ENCODE measurements around the gene GPBAR1. TPM values are rescaled to one million over a fixed set of nuclear protein-coding genes. Genes with fewer than 3 reads are reported as not detected.
A peak's percentile ranks its signal among the peaks of the same experiment; 100 is the strongest.
"Not testable (repeated sequence)": the region's sequence is repeated elsewhere in the genome, so short reads cannot be mapped to it uniquely, and the experiment has no call there.

The GPBAR1 gene
- total and polyA plus RNA-seq, 5 donors from 2014 or later, result 1.2 TPM; not detected in 4

DNA sequence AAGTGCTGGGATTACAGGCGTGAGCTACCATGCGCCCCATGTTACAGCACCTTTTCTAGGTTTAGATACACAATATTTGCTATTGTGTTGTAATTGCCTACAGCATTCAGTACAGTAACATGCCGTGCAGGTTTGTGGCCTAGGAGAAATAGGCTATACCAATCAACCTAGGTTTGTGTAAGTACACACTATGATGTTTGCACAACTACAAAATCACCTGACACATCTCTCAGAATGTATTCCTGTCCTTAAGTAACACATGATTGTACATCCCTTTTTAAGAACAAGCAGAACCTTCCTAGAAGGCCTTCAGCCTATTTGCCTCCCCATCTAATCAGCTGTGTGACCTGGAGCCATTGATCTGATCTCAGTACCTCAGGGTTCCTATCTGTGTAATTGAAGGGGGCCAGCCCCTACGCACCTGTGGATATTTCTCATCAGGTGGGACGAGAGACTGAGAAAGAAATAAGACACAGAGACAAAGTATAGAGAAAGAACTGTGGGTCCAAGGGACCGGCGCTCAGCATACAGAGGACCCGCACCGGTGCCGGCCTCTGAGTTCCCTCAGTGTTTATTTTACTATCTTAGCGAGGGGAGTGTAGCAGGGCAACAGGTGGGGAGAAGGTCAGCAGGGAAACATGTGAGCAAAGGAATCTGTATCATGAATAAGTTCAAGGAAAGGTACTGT lies 50.2 kb downstream of the GPBAR1 start:
- Mint-ChIP-seq H3K4me3 (no peak overlapping the region), H3K4me1 (peaks cover 5 to 7% (median 6%) of the 10 kb centered on the region in 4 donors), H3K9me3 (no peaks in the 10 kb centered on the region), H3K27me3 (peaks cover under 1% of the 10 kb centered on the region), H3K36me3 (no peaks in the 10 kb centered on the region), H3K27ac (peak overlapping the region in 2 of 3 donors; percentile 17 to 72)
- Histone ChIP-seq H3K27ac (ENCODE audit: insufficient read depth, low read length, poor library complexity, severe bottlenecking) (no peak overlapping the region), H3K9me3 (ENCODE audit: control insufficient read depth in 2 of 2, low read length in 2 of 2) (no peaks in the 10 kb centered on the region), H3K4me3 (ENCODE audit: low read depth, low read length) (no peak overlapping the region), H3K36me3 (ENCODE audit: control insufficient read depth, insufficient read depth, low read length) (no peaks in the 10 kb centered on the region), H3K27me3 (ENCODE audit: control insufficient read depth, insufficient read depth, low read length) (no peaks in the 10 kb centered on the region), H3K4me1 (ENCODE audit: control insufficient read depth, insufficient read depth, low read length, poor library complexity, severe bottlenecking) (peaks cover 3% of the 10 kb centered on the region)
- DNase-seq (no peak), ATAC-seq (ENCODE audit: low read depth in 2 of 2) (no peak)

DNA sequence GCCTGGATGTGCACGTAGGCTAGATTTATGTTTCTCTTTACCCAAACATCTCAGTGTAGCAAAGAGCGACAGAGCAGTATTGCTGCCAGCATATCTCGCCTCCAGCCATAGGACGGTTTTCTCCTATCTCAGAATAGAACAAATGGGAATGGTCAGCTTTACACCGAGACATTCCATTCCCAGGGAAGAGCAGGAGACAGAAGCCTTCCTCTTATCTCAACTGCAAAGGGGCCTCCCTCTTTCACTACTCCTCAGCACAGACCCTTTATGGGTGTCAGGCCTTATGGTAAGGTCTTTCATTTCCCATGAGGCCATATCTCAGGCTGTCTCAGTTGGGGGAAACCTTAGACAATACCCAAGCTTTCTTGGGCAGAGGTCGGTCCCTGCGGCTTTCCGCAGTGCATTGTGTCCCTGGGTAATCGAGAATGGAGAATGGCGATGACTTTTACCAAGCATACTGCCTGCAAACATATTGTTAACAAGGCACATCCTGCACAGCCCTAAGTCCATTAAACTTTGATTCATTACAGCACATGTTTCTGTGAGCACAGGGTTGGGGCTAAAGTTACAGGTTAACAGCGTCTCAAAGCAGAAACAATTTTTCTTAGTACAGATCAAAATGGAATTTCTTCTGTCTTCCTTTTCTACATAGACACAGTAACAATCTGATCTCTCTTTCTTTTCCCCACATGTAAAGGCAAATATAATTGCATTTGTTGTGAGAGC lies 50.9 kb downstream of the GPBAR1 start:
- H3K9me3 Mint-ChIP-seq; ATAC-seq (ENCODE audit: low read depth in 2 of 2); H3K36me3 Mint-ChIP-seq; H3K36me3 ChIP-seq (ENCODE audit: control insufficient read depth, insufficient read depth, low read length); DNase-seq; H3K9me3 ChIP-seq (ENCODE audit: control insufficient read depth in 2 of 2, low read length in 2 of 2); H3K27me3 ChIP-seq (ENCODE audit: control insufficient read depth, insufficient read depth, low read length); H3K4me3 Mint-ChIP-seq; H3K4me3 ChIP-seq (ENCODE audit: low read depth, low read length); H3K27me3 Mint-ChIP-seq; H3K27ac ChIP-seq (ENCODE audit: insufficient read depth, low read length, poor library complexity, severe bottlenecking): not testable (repeated sequence)
- Mint-ChIP-seq H3K4me1 (peaks cover 6 to 13% (median 11%) of the 10 kb centered on the region in 4 donors), H3K27ac (peak overlapping the region in 2 of 3 donors; percentile 17 to 72)
- H3K4me1 ChIP-seq (ENCODE audit: control insufficient read depth, insufficient read depth, low read length, poor library complexity, severe bottlenecking), result peaks cover 10% of the 10 kb centered on the region

DNA sequence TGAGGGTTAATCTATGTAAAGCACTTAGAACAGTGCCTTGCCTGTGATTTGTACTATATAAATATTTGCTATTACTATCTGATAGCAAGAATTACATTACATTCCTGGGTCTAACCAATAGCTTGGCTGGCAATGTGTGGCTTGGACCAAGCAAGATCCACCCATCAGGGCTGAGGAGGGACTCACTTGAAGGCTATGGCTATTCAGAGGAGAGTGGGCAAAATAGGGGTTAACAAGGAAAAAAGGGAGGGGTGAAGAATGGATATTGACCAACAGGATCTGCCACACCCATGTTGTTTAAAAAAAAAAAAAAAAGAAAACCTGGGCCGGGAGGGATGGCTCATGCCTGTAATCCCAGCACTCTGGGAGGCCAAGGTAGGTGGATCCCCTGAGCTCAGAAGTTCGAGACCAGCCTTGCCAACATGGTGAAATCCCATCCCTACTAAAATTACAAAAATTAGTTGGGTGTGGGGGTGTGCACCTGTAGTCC lies 51.5 kb downstream of the GPBAR1 start:
- H3K4me3 Mint-ChIP-seq, result no peak overlapping the region
- Histone ChIP-seq H3K27ac (ENCODE audit: insufficient read depth, low read length, poor library complexity, severe bottlenecking) (no peak overlapping the region), H3K4me3 (ENCODE audit: low read depth, low read length) (no peak overlapping the region), H3K27me3 (ENCODE audit: control insufficient read depth, insufficient read depth, low read length) (no peaks in the 10 kb centered on the region), H3K36me3 (ENCODE audit: control insufficient read depth, insufficient read depth, low read length) (no peaks in the 10 kb centered on the region), H3K4me1 (ENCODE audit: control insufficient read depth, insufficient read depth, low read length, poor library complexity, severe bottlenecking) (peaks cover 16% of the 10 kb centered on the region), H3K9me3 (ENCODE audit: control insufficient read depth in 2 of 2, low read length in 2 of 2) (no peaks in the 10 kb centered on the region)
- no peak for ATAC-seq (ENCODE audit: low read depth in 2 of 2)
- DNase-seq, result no peak
- peaks cover 0 to 2% (median 0%) of the 10 kb centered on the region in 7 donors for H3K9me3 Mint-ChIP-seq
- H3K36me3 Mint-ChIP-seq, result peaks cover 3% of the 10 kb centered on the region
- no peaks in the 10 kb centered on the region for H3K27me3 Mint-ChIP-seq
- peak overlapping the region in 1 of 3 donors; percentile 72 for H3K27ac Mint-ChIP-seq
- peaks cover 6 to 19% (median 17%) of the 10 kb centered on the region in 4 donors for H3K4me1 Mint-ChIP-seq

DNA sequence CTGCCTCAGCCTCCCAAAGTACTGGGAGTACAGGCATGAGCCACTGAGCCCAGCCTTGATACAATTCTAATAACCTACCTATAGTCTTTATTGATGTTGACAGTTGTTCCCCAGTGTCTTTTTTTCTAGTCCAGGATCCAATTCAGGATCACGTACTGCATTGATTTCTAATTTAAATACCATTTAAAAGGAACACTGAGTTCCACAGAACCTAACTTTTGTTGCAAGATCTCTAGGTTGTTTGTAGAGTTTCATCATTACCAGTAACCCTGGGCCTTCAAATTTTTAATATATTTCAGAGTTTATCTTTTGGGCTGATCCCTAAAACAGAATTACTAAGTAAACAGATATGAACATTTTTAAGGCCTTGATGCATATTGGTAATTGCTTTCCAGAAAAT lies 52.5 kb downstream of the GPBAR1 start:
- H3K36me3 ChIP-seq (ENCODE audit: control insufficient read depth, insufficient read depth, low read length), result no peaks in the 10 kb centered on the region
- peaks cover 0 to 2% (median 0%) of the 10 kb centered on the region in 7 donors for H3K9me3 Mint-ChIP-seq
- H3K27ac Mint-ChIP-seq, result no peak overlapping the region
- DNase-seq, result no peak
- H3K36me3 Mint-ChIP-seq, result peaks cover 7% of the 10 kb centered on the region
- H3K9me3 ChIP-seq (ENCODE audit: control insufficient read depth in 2 of 2, low read length in 2 of 2), result no peaks in the 10 kb centered on the region
- H3K27me3 ChIP-seq (ENCODE audit: control insufficient read depth, insufficient read depth, low read length), result no peaks in the 10 kb centered on the region
- H3K4me3 Mint-ChIP-seq, result no peak overlapping the region
- H3K27me3 Mint-ChIP-seq, result no peaks in the 10 kb centered on the region
- ATAC-seq (ENCODE audit: low read depth in 2 of 2), result no peak
- no peak overlapping the region for H3K27ac ChIP-seq (ENCODE audit: insufficient read depth, low read length, poor library complexity, severe bottlenecking)
- H3K4me3 ChIP-seq (ENCODE audit: low read depth, low read length), result no peak overlapping the region
- peaks cover 21% of the 10 kb centered on the region for H3K4me1 ChIP-seq (ENCODE audit: control insufficient read depth, insufficient read depth, low read length, poor library complexity, severe bottlenecking)
- H3K4me1 Mint-ChIP-seq, result peaks cover 6 to 29% (median 24%) of the 10 kb centered on the region in 4 donors

Other genes starting within 250 kb of the GPBAR1 start
- 2.1 TPM for gene RUFY4, start 191.8 kb upstream of the GPBAR1 start, total RNA-seq
- gene RUFY4, start 191.8 kb upstream of the GPBAR1 start, polyA plus RNA-seq, result under 1 TPM in 1 of 4 donors, not detected in 3; 0.15 TPM
- not detected for gene CXCR2, start 135.0 kb upstream of the GPBAR1 start, total RNA-seq
- gene CXCR2, start 135.0 kb upstream of the GPBAR1 start, polyA plus RNA-seq, result not detected
- not detected for gene CXCR1, start 94.1 kb upstream of the GPBAR1 start, total RNA-seq
- under 1 TPM; 0.08 to 0.94 (median 0.46) TPM for gene CXCR1, start 94.1 kb upstream of the GPBAR1 start, polyA plus RNA-seq
- gene ARPC2, start 43.8 kb upstream of the GPBAR1 start, total RNA-seq, result 540 TPM
- gene ARPC2, start 43.8 kb upstream of the GPBAR1 start, polyA plus RNA-seq, result 1,000 to 10,000 TPM in 2 of 4 donors, 100 to 1,000 TPM in 2; 741 to 1,050 (median 910) TPM
- 55.8 TPM for gene AAMP, start 9.1 kb downstream of the GPBAR1 start, total RNA-seq
- 10 to 100 TPM; 84.8 to 92.2 (median 87.8) TPM for gene AAMP, start 9.1 kb downstream of the GPBAR1 start, polyA plus RNA-seq
- gene PNKD, start 9.5 kb downstream of the GPBAR1 start, total RNA-seq, result 21.9 TPM
- 100 to 1,000 TPM in 1 of 4 donors, 10 to 100 TPM in 3; 96.2 to 107 (median 98.8) TPM for gene PNKD, start 9.5 kb downstream of the GPBAR1 start, polyA plus RNA-seq
- gene TMBIM1, start 31.5 kb downstream of the GPBAR1 start, total RNA-seq, result 96.4 TPM
- 100 to 1,000 TPM; 161 to 180 (median 162) TPM for gene TMBIM1, start 31.5 kb downstream of the GPBAR1 start, polyA plus RNA-seq
- gene CATIP, start 95.8 kb downstream of the GPBAR1 start, total RNA-seq, result not detected
- gene CATIP, start 95.8 kb downstream of the GPBAR1 start, polyA plus RNA-seq, result not detected
- 0.54 TPM for gene SLC11A1, start 121.3 kb downstream of the GPBAR1 start, total RNA-seq
- gene SLC11A1, start 121.3 kb downstream of the GPBAR1 start, polyA plus RNA-seq, result 1 to 10 TPM in 1 of 4 donors, under 1 TPM in 3; 0.47 to 1.4 (median 0.87) TPM
- gene CTDSP1, start 138.9 kb downstream of the GPBAR1 start, total RNA-seq, result 146 TPM
- gene CTDSP1, start 138.9 kb downstream of the GPBAR1 start, polyA plus RNA-seq, result 10 to 100 TPM; 18.8 to 29.4 (median 25.0) TPM
- gene VIL1, start 158.1 kb downstream of the GPBAR1 start, total RNA-seq, result 2.1 TPM
- under 1 TPM in 3 of 4 donors, not detected in 1; 0.08 to 0.28 (median 0.09) TPM for gene VIL1, start 158.1 kb downstream of the GPBAR1 start, polyA plus RNA-seq

All from CD4-positive, CD25-positive, alpha-beta regulatory T cell (primary cell).